ENCODE data around the gene FAP.
A peak's percentile ranks its signal among the peaks of the same experiment; 100 is the strongest.

FAP gene, protein sequence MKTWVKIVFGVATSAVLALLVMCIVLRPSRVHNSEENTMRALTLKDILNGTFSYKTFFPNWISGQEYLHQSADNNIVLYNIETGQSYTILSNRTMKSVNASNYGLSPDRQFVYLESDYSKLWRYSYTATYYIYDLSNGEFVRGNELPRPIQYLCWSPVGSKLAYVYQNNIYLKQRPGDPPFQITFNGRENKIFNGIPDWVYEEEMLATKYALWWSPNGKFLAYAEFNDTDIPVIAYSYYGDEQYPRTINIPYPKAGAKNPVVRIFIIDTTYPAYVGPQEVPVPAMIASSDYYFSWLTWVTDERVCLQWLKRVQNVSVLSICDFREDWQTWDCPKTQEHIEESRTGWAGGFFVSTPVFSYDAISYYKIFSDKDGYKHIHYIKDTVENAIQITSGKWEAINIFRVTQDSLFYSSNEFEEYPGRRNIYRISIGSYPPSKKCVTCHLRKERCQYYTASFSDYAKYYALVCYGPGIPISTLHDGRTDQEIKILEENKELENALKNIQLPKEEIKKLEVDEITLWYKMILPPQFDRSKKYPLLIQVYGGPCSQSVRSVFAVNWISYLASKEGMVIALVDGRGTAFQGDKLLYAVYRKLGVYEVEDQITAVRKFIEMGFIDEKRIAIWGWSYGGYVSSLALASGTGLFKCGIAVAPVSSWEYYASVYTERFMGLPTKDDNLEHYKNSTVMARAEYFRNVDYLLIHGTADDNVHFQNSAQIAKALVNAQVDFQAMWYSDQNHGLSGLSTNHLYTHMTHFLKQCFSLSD

GRCh38 chr2:162243294-162243693, at the start of gene FAP:
Gene FAP, minus strand, starts transcription at chr2:162243445. Its CDS starts 118 bp downstream, at chr2:162243327.
- in situ Hi-C loops (cut with HindIII; ENCODE audit: low pct_unique_long_range_greater_than_20kb, low sequenced_read_pairs): no loop called here
- DNase-seq (ENCODE audit: low read depth in 1 of 2, low spot score in 1 of 2): no peak
- TF ChIP-seq JUND (IDR thresholded peaks at IDR 0.05; ENCODE audit: low read depth): no peak

DNA sequence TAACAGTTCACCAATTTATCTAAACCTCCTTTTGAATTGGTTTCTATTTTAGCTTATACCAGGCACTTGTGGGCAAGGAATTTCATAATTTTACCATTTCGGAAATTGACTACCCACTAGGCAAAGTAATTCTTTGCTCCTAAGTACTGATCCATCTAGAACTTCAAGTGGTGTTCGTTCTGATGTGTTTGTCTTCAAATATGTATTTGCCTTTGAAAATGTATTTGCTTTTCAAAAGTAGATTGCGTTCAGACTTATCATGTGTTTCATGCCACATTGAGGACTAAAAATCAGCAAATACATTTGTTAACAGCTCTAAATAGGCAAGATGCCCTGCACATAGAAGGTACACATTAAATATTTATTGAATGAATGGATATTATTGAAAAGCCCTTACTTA, 48.5 kb upstream of the FAP start:
- in situ Hi-C loops (cut with HindIII; ENCODE audit: low pct_unique_long_range_greater_than_20kb, low sequenced_read_pairs): no loop called here
- TF ChIP-seq JUND (IDR thresholded peaks at IDR 0.05; ENCODE audit: low read depth): no peak
- no peak for DNase-seq (ENCODE audit: low read depth in 1 of 2, low spot score in 1 of 2)

DNA sequence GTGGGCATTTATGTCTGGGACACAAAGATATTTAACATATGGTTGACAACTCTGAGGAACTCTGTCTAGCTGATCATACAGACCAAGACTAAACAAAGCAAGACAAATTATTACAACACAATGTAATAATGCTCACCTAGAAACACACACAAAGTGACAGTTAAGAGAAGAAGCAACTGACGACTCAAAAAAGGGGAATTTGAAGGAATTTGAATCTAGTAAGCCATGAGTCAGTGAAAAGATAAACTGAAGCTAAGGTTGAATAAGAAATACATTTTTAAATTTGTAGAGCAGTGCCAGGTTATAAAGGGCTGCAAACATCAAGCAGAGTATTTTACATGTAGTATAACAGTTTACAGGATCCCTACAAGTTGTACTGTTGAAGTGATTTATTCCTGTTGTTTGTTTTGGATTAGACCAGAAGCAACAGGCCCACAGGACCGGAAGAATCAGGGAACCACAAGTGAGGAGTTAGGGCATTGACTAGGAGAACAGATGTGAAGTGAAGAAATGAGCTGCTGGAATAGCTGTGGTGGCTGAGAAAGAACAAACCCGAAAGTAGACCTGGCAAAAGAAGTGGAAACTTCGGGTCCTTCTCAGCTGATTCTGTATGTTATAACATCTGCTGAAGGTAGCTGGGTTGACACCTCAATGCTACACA, 39.6 kb upstream of the FAP start:
- in situ Hi-C loops (cut with HindIII; ENCODE audit: low pct_unique_long_range_greater_than_20kb, low sequenced_read_pairs): no loop called here
- TF ChIP-seq JUND (IDR thresholded peaks at IDR 0.05; ENCODE audit: low read depth): no peak

DNA sequence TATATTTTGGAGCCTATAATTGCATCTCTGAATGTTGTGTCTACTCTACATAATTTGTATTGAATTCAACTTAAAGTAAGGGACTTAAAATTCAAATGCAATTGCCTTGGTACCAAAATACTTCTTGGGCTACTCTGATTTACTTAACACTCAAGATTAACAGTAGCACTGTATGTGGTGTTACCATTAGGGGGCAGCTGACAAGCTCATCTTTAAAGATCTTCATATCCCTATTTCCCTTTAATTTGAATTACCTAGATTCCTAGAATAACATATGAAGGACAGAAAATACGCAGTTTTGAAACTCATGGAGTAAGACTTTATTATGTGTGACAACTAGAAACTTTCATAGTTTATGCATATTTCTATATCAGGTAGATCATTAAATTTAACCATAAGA, 37.4 kb upstream of the FAP start:
- DNase-seq (ENCODE audit: low read depth in 1 of 2, low spot score in 1 of 2): no peak
- in situ Hi-C loops (cut with HindIII; ENCODE audit: low pct_unique_long_range_greater_than_20kb, low sequenced_read_pairs): no loop called here
- TF ChIP-seq JUND (IDR thresholded peaks at IDR 0.05; ENCODE audit: low read depth): no peak

More for the DNA sequence above, 39.6 kb upstream of the FAP start:
- DNase-seq (ENCODE audit: low read depth in 1 of 2, low spot score in 1 of 2): no peak

DNA sequence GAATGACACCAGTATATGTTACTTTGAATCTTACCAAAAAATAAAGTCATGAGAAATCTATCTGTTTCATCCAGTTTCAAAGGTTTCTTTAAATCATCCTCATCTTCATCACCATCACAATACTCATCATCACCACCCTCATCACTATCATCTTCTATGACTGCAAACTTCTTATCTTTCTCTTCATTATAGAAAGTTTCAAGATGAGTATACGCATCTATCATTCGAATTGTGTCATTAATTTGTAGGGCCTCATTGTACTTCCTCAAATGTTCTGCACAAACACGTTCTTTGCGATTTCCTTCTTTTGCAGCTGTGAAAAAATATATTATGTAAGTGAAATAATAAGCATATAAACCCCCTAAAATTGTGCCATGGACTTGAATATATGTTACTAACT, 34.1 kb upstream of the FAP start:
- in situ Hi-C loops (cut with HindIII; ENCODE audit: low pct_unique_long_range_greater_than_20kb, low sequenced_read_pairs): no loop called here
- DNase-seq (ENCODE audit: low read depth in 1 of 2, low spot score in 1 of 2): no peak
- TF ChIP-seq JUND (IDR thresholded peaks at IDR 0.05; ENCODE audit: low read depth): no peak

GRCh38 chr2:162267996-162268395, 24.8 kb upstream of the FAP start:
- no peak for DNase-seq (ENCODE audit: low read depth in 1 of 2, low spot score in 1 of 2)
- no peak for TF ChIP-seq JUND (IDR thresholded peaks at IDR 0.05; ENCODE audit: low read depth)
- in situ Hi-C loops (cut with HindIII; ENCODE audit: low pct_unique_long_range_greater_than_20kb, low sequenced_read_pairs): no loop called here

GRCh38 chr2:162267496-162267895, 24.3 kb upstream of the FAP start:
- in situ Hi-C loops (cut with HindIII; ENCODE audit: low pct_unique_long_range_greater_than_20kb, low sequenced_read_pairs): no loop called here
- DNase-seq (ENCODE audit: low read depth in 1 of 2, low spot score in 1 of 2): no peak
- no peak for TF ChIP-seq JUND (IDR thresholded peaks at IDR 0.05; ENCODE audit: low read depth)

DNA sequence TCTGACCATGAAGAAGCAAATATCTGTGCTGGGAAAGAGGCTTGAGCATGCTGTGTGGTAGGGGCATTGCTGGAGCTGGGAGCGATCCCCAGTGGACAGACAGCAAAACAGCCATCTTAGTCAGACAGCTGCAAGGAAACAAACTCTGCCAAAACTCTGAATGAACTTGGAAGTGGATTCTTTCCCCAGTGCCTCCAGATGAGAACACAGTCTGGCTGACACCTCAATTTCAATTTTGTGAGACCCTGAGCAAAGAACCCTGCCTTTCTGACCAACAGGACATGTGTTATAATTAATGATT, 23.2 kb upstream of the FAP start:
- no peak for DNase-seq (ENCODE audit: low read depth in 1 of 2, low spot score in 1 of 2)
- in situ Hi-C loops (cut with HindIII; ENCODE audit: low pct_unique_long_range_greater_than_20kb, low sequenced_read_pairs): no loop called here
- no peak for TF ChIP-seq JUND (IDR thresholded peaks at IDR 0.05; ENCODE audit: low read depth)

DNA sequence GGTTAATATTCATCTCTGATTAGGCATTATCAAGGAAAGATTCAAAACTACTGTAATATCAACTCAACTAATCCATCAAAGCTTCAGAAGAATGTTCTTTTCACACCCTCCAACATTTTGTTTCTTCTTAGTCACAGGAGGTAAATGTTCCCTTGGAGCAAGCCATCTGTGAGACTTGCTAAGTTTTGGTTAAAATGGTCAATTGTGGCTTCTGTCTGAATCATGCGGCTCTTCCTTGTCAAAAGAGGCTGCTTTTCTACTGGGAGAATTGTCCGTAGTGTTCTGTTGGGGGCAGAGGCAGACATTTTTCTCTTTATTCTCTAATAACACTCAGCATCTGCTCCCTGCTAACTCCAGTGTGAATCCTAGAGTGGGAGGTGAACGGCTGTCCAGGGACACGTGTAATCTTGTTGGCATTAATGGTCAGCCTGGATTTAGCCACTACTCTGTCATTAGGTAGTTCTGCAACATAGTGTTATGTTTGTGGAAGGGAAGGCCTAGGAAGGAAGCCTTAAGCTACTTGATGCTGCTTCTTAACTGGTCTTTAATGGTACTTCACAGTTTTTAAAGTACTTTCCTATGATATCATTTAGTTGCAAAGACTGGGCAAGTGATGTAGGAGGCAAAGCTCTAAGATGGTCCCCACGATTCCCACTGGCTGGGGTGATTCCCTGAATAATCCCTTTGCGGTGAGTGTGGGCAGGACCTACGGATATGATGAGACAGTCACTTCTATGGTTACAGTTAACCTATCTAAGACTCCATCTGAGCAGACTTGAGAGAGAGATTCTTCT, 22.6 kb upstream of the FAP start:
- in situ Hi-C loops (cut with HindIII; ENCODE audit: low pct_unique_long_range_greater_than_20kb, low sequenced_read_pairs): no loop called here
- no peak for DNase-seq (ENCODE audit: low read depth in 1 of 2, low spot score in 1 of 2)
- TF ChIP-seq JUND (IDR thresholded peaks at IDR 0.05; ENCODE audit: low read depth): no peak

DNA sequence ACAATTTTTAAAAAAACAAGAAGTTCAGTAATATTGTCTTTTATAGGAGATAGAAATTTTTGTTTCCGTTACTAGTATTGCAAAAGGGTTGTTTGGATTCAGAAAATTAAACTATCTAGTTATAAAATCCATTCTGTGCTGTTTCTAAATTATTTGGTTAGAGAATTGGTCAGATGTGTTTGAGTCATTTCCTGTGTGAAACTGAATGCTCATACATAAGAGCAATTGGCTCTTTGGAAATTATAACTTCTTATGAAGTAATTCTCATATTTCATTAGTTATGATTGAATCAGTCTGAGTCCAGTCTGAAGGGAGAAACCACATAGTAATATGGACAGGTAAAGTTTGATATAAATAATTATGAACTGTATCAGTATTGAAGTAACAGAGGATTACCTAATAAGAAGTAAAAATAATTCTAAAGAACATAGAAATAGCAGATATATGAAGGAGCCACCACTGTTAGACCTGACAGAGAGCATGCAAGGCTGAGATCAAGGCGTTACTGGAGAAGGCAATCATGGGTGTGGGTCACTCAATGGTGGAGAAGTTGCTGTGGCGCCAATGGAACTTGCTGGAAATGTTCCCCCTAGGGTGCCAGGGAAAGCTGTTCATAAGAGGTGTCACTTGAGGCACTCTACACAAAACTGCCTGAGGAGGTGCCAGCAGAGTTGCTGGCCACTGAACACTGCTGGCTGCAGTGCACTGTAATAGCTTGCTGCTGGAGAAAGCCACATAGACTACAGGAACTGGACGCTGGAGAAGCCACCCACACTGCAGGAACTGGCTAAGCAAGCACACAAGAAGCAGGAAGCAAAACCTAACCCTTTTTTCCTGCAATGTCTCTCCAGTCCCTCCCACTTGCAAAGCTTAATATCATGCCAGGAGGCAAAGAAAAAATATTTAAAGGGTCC, 18.0 kb upstream of the FAP start:
- peak in 1 of 2 experiments; percentile 44 for DNase-seq (ENCODE audit: low read depth in 1 of 2, low spot score in 1 of 2)
- TF ChIP-seq JUND (IDR thresholded peaks at IDR 0.05; ENCODE audit: low read depth): no peak
- in situ Hi-C loops (cut with HindIII; ENCODE audit: low pct_unique_long_range_greater_than_20kb, low sequenced_read_pairs): no loop called here

GRCh38 chr2:162258686-162259085, 15.4 kb upstream of the FAP start:
- in situ Hi-C loops (cut with HindIII; ENCODE audit: low pct_unique_long_range_greater_than_20kb, low sequenced_read_pairs): no loop called here
- TF ChIP-seq JUND (IDR thresholded peaks at IDR 0.05; ENCODE audit: low read depth): no peak
- DNase-seq (ENCODE audit: low read depth in 1 of 2, low spot score in 1 of 2): no peak
